NCI-H2227 treated with DMSO at 0.1 percent for 48 hours (cell line): ENCODE data around the gene IRAK3.
"Not testable (repeated sequence)": the region's sequence is repeated elsewhere in the genome, so short reads cannot be mapped to it uniquely, and the experiment has no call there.

Source experiments
- DNase-seq: peaks from one replicate; lab custom pipeline; 2025; lab: John Stamatoyannopoulos, UW

Gene IRAK3

GRCh38 chr12:66258011-66258410, 69.0 kb downstream of the IRAK3 start:
- no peak for DNase-seq

GRCh38 chr12:66262737-66263136, 73.7 kb downstream of the IRAK3 start:
- no peak for DNase-seq

- DNase-seq, result no peak
Measured at GRCh38 chr12:66268562-66268961, 79.5 kb downstream of the IRAK3 start.

GRCh38 chr12:66269142-66269541, 80.1 kb downstream of the IRAK3 start:
- DNase-seq, result no peak

- peak; percentile 6 for DNase-seq
Measured at GRCh38 chr12:66269757-66270383, 80.9 kb downstream of the IRAK3 start.

- no peak for DNase-seq
Measured at GRCh38 chr12:66270613-66271012, 81.6 kb downstream of the IRAK3 start.

GRCh38 chr12:66272650-66273049, 83.6 kb downstream of the IRAK3 start:
- DNase-seq, result no peak

- no peak for DNase-seq
Measured at GRCh38 chr12:66273147-66273546, 84.1 kb downstream of the IRAK3 start.

GRCh38 chr12:66275040-66275439, 86.0 kb downstream of the IRAK3 start:
- no peak for DNase-seq

- DNase-seq, result no peak
Measured at GRCh38 chr12:66279123-66279712, 90.2 kb downstream of the IRAK3 start.

GRCh38 chr12:66280561-66280960, 91.5 kb downstream of the IRAK3 start:
- no peak for DNase-seq

GRCh38 chr12:66282244-66282643, 93.2 kb downstream of the IRAK3 start:
- no peak for DNase-seq

GRCh38 chr12:66287275-66287674, 98.3 kb downstream of the IRAK3 start:
- DNase-seq, result no peak

- no peak for DNase-seq
Measured at GRCh38 chr12:66288121-66288520, 99.1 kb downstream of the IRAK3 start.

GRCh38 chr12:66289485-66289884, 100.5 kb downstream of the IRAK3 start:
- DNase-seq, result no peak

- DNase-seq, result no peak
Measured at GRCh38 chr12:66290716-66291200, 101.7 kb downstream of the IRAK3 start.

- DNase-seq, result no peak
Measured at GRCh38 chr12:66296176-66296683, 107.2 kb downstream of the IRAK3 start.

- no peak for DNase-seq
Measured at GRCh38 chr12:66297080-66297479, 108.1 kb downstream of the IRAK3 start.

- DNase-seq, result no peak
Measured at GRCh38 chr12:66297923-66298322, 108.9 kb downstream of the IRAK3 start.

- peak; percentile 88 for DNase-seq
Measured at GRCh38 chr12:66301944-66302826, 113.2 kb downstream of the IRAK3 start, which contains the start of gene HELB. Gene HELB, plus strand, starts transcription at chr12:66302493. Its CDS starts 111 bp downstream, at chr12:66302604.

- no peak for DNase-seq
Measured at GRCh38 chr12:66302827-66303169, 113.8 kb downstream of the IRAK3 start.

GRCh38 chr12:66303316-66303804, 114.3 kb downstream of the IRAK3 start:
- not testable (repeated sequence) for DNase-seq
